AG04450 (cell line): ENCODE results near the gene SLC22A6. TPM values are rescaled to one million over a fixed set of nuclear protein-coding genes. Genes with fewer than 3 reads are reported as not detected.

Experiments used
- CTCF ChIA-PET: fragments of 300-600, 350-600 bp; formaldehyde crosslinking; extraction: SDS; loops from one replicate; lab custom pipeline; 2022; ENCODE audit warnings: antibody characterized with exemption, inconsistent platforms; lab: Charles Lee
- POLR2A ChIA-PET: fragments of 350-600 bp; formaldehyde crosslinking; extraction: SDS; loops from one replicate; lab custom pipeline; 2021; ENCODE audit warnings: antibody characterized with exemption, inconsistent platforms; lab: Yijun Ruan, JAX
- DNase-seq: peaks from one replicate; pipeline ENCODE4 v3.0.0-alpha.2; 2011; ENCODE audit warnings: low read depth, low spot score
- H3K27ac ChIP-seq: one replicate; pipeline ENCODE4 v1.5.1; 2012; ENCODE audit warnings: low read depth, low read length, control low read depth
- H3K27me3 ChIP-seq: one replicate; pipeline ENCODE4 v1.6.0; 2012; ENCODE audit warnings: low read length; ENCODE audit not compliant: control insufficient read depth, insufficient read depth
- H3K4me3 ChIP-seq: 2 replicates; pipeline ENCODE4 v1.5.1; 2011; ENCODE audit warnings: mild to moderate bottlenecking, low read depth, low read length, control low read depth
- H3K9me3 ChIP-seq: 2 replicates; pipeline ENCODE4 v1.5.1; 2012; ENCODE audit warnings: low read length; ENCODE audit not compliant: control insufficient read depth, insufficient read depth
- CTCF ChIP-seq: IDR thresholded peaks from 2 replicates; pipeline ENCODE4 v1.5.1; 2011; ENCODE audit warnings: low read depth, low read length, control low read depth, inconsistent platforms
- polyA plus RNA-seq: library from polyadenylated mRNA; depleted of rRNA; stranded (reverse); fragments of >200 nt; gene quantifications from 2 replicates; pipeline ENCODE4 v1.2.3, GENCODE V29; 2011; rRNA removed
- small RNA-seq: library from RNA; depleted of rRNA; stranded (forward); fragments of <200 nt; gene quantifications from one replicate; pipeline ENCODE3, GENCODE V24; 2012; ENCODE audit warnings: low read depth; ENCODE audit not compliant: insufficient read length

The SLC22A6 gene
- polyA plus RNA-seq, 1 experiment = not detected

- TF ChIP-seq CTCF = no peak
- Histone ChIP-seq H3K4me3 (no peak overlapping the region), H3K27ac (no peak overlapping the region), H3K27me3 (peaks cover 65% of the 10 kb centered on the region), H3K9me3 (no peaks in the 10 kb centered on the region; the same call in 1 of the 2 replicates)
- CTCF ChIA-PET = interaction anchor here (0.6 to 3.1 kb wide), 3 partner anchors 10 to 97 kb away, joined by 5 to 17 read pairs (median 6); no protein-coding TSS in a partner anchor
- POLR2A ChIA-PET = no interaction called here
- DNase-seq = no peak
Measured at GRCh38 chr11:62926680-62927455, 57.9 kb downstream of the SLC22A6 start.

Small RNA genes lying within 50 kb of the gene (small RNA-seq; reads per million reads assigned to genes)
- not detected for gene RN7SL259P

Other genes with a start within 250 kb of the SLC22A6 start
- gene ZBTB3, start 230.8 kb downstream of the SLC22A6 start, polyA plus RNA-seq = 3.2 and 3.7 TPM in 2 replicates
- 213 and 215 TPM in 2 replicates for gene POLR2G, start 223.4 kb downstream of the SLC22A6 start, polyA plus RNA-seq
- 8.9 and 13.4 TPM in 2 replicates for gene TAF6L, start 213.6 kb downstream of the SLC22A6 start, polyA plus RNA-seq
- gene TMEM179B, start 197.6 kb downstream of the SLC22A6 start, polyA plus RNA-seq = 51.7 and 63.8 TPM in 2 replicates
- gene TMEM223, start 193.0 kb downstream of the SLC22A6 start, polyA plus RNA-seq = 12.3 and 13.5 TPM in 2 replicates
- 48.9 and 66.1 TPM in 2 replicates for gene NXF1, start 179.5 kb downstream of the SLC22A6 start, polyA plus RNA-seq
- gene STX5, start 152.9 kb downstream of the SLC22A6 start, polyA plus RNA-seq = 51.7 and 52.1 TPM in 2 replicates
- gene TEX54, start 152.1 kb downstream of the SLC22A6 start, polyA plus RNA-seq = not detected in 2 replicates
- gene WDR74, start 145.4 kb downstream of the SLC22A6 start, polyA plus RNA-seq = 18.0 and 21.6 TPM in 2 replicates
- gene SLC3A2, start 104.1 kb downstream of the SLC22A6 start, polyA plus RNA-seq = 263 and 284 TPM in 2 replicates
- gene CHRM1, start 63.6 kb downstream of the SLC22A6 start, polyA plus RNA-seq = not detected in 2 replicates
- gene SLC22A8, start 30.9 kb upstream of the SLC22A6 start, polyA plus RNA-seq = not detected in 2 replicates
- gene SLC22A24, start 159.3 kb upstream of the SLC22A6 start, polyA plus RNA-seq = not detected in 2 replicates